Glomerular visceral epithelial cell (primary cell): Measurements from ENCODE around the gene PHF11.
"Not testable (repeated sequence)": the region's sequence is repeated elsewhere in the genome, so short reads cannot be mapped to it uniquely, and the experiment has no call there.

Experiments used
- DNase-seq: peaks from one replicate; pipeline ENCODE4 v3.0.0-alpha.2; 2016; ENCODE audit errors: extremely low spot score

The PHF11 gene

DNA sequence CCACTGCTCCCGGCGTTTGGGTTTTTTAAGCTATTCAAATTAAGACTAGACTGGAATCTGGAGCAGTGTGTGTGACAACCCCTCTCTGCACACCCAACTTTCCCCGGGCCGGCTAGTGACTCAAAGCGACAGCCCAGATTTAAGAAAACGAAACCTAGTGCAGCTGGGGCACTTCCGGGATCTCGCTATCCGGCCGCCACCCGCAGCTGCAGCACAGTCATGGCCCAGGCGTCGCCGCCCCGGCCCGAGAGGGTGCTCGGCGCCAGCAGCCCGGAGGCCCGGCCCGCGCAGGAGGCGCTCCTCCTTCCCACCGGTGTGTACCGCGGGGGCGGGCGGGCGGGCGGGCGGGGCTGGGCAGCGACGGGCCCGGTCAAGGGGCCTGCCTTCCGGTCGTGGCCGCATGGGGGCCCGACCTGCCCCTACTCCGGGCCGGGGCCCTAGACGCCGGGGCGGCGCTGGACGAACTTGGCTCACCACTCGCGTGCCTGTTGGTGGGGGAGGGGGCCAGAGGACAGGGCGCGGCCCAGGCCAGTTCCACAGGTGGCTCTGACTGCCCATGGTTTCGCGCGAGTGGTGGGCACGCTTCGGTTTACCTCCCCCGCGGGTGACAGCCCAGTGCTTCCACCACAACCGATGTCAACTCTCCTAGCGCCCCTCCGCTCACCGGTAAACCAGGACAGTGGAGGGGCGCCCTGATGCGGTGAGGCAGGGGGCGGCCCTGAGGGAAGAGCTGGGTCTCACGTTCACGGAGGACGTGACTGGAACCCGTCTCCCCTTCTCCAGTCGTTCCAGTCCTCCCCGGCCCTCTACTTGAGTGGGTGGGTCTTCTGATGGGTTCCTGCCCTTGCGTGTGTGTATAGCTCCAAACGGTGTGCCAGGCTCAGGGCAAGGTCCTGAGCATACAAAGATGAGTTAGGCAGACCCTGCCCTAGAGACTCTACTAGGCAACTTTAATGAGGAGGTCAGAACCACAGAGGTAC lies at the start of gene PHF11:
Gene PHF11, plus strand, starts transcription at position 171 of the 980 bp plus-strand sequence. Its CDS starts 49 bp downstream, at position 220.
- peak; percentile 83 for DNase-seq

GRCh38 chr13:49446473-49446872 lies 49.3 kb upstream of the PHF11 start:
- no peak for DNase-seq

DNA sequence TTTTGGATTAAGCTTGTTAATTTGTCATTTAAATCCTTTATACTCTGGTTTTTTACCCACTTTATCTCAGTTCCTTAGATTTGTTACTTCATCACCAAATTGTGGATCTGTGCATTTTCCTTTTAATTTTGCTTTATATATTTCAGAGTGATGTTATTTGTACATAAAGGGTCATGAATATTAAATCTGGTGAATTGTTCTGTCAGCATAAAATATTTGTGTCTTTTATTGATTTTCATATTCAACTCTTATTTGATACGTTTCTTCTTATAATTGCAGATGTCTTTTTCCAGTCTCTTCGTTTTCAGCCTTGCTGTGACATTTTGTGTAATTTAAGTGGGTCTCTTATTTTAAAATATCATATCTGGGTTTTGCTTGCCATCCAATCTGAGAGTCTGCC lies 47.0 kb upstream of the PHF11 start:
- no peak for DNase-seq

- DNase-seq, result no peak
These were observed 45.5 kb upstream of the PHF11 start for GRCh38 chr13:49450105-49450819.

DNA sequence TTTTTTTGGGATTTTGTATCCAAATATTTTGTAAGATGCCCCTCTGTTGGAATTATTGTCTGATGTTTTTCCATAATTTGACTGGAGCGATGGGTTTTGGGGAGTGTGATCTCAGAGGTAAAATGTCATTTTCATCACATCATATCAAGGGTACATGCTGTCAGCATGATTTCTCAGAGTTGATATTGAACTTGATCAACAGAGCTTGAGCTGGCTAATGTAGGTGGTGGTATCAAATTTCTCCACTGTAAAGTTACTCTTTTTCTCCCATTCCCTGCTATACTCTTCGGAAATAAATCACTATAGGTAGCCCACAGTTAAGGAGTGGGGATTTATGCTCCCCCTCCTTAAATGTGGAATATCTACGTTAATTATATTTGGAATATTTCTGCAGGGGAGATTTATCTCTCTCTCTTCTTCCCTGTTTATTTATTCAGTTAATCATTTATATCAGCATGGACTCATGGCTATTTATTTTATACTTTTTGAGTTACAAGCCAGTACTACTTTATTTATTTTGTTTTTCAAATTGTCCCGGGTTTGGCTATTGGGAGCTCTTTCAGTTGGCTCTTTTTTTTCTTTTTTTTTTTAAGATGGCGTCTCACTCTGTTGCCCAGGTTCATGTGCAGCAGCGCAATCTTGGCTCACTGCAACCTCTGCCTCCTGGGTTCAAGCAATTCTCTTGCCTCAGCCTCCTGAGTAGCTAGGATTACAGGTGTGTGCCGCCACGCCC lies 42.9 kb upstream of the PHF11 start:
- DNase-seq, result no peak

- no peak for DNase-seq
These were observed 42.3 kb upstream of the PHF11 start for GRCh38 chr13:49453465-49453864.

GRCh38 chr13:49454388-49455006 lies 41.3 kb upstream of the PHF11 start:
- no peak for DNase-seq

- DNase-seq, result no peak
These were observed 40.8 kb upstream of the PHF11 start for GRCh38 chr13:49455007-49455398.

- DNase-seq, result no peak
These were observed 39.6 kb upstream of the PHF11 start for GRCh38 chr13:49456156-49456555.

GRCh38 chr13:49457221-49457620 lies 38.5 kb upstream of the PHF11 start:
- no peak for DNase-seq

DNA sequence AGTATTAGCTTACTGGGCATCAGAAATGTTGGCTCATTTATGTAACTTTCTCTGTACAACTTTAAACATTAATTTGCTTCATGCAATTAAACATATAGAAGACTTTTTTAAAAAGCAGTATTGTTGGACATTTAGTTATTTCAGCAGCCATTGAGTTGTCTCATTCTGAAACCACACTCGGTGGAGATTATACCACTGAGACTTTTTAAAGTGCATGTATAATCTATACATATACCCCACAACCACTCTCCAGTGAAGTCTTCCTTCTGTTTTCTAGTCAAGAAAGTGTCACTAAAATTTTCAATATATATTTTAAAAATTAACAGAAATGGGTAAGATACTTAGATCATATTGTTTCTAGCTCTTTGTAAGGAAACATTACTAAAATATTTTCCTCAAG lies 36.2 kb upstream of the PHF11 start:
- DNase-seq, result no peak

DNA sequence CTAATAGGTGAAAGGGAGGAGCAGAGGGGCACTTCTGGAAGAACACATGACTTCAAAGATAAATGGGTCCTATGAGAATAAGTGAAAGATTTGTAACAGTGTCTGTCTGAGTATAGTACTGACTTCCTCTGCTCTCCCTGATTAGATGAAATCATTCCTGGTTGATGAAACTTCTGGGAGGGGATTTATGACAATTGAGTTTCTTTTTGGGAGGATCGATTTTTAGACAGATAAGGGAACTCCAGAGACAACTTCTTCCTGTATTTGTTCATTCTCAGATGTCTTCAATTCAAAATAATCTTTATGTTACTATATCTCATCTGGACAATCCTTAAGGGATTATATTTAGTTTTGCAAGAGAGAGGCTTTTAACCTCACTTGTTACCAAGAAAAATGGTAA lies 31.7 kb upstream of the PHF11 start:
- no peak for DNase-seq

DNA sequence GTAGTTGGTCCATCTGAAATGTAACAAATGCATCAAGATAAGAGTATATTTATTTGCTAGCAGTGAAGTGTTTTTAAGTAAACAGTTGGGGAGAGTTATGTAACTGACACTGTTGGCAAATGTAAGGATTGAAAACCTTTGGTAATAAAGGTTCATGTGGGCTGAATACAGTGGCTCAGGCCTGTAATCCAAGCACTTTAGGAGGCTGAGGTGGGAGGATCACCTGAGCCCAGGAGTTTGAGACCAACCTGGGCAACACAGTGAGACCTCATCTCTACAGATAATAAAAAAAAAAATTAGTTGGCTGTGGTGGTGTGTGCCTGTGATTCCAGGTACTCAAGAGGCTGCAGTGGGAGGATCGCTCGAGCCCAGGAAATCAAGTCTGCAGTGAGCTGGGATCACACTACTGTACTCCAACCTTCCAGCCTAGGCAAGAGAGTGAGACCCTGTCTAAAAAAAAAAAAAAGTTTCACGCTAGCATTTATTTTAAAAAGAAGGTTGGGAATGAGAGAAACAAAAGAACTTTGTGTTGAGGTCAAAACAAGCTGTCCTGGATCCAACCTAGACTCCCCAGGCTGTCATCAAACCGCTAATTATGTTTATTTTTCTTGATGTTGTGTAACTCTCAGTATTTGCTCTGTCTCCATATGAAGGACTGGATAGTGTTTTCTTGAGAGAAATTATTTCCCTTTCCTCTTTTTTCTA lies 31.0 kb upstream of the PHF11 start:
- DNase-seq, result no peak

DNA sequence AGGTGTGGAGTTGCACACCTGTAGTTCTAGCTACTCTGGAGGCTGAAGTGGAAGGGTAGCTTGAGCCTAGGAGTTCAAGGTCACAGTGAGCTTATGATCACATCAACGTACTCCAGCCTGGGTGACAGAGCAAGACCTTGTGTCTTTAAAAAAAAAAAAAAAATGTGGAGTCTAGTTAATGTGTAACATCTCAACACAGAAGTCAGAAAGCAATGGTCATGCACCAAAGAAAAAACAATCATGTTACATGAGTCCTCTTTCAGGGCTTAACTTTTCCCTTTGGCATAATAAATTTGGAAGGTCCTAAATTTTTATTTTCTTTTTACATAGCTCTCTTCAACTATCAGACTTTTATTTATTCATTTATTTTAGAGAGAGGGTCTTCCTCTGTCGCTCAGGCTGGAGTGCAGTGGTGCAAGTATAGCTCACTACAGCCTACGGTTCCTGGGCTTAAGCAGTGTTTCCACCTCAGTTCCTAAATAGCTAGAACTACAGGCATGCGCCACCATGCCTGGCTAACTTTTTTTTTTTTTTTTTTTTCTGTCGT lies 29.4 kb upstream of the PHF11 start:
- peak; percentile 26 for DNase-seq

GRCh38 chr13:49472186-49472585 lies 23.6 kb upstream of the PHF11 start:
- DNase-seq, result no peak

- DNase-seq, result no peak
These were observed 19.2 kb upstream of the PHF11 start for GRCh38 chr13:49476529-49476928.

- DNase-seq, result no peak
These were observed 14.0 kb upstream of the PHF11 start for GRCh38 chr13:49481788-49482187.

- no peak for DNase-seq
These were observed 7.2 kb upstream of the PHF11 start for GRCh38 chr13:49488563-49488962.

DNA sequence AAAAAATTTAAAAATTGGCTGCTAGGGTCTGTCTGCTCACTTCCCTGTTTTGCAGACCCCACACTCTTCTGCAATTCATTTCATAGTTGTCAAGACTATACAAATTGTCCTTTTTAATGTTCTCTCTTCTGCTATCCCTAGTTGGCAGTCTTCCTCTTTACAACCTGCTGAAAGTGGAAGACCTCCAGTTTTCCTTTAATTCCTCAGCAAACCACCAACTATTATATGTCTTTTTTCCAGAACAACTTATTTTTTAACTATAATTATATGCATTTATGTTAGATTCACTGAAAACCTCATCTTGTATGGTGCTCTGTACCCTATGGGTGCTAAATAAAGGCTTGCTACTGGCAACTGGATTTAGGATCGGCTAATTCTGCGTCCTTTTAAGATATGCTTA lies 1.1 kb upstream of the PHF11 start:
- no peak for DNase-seq

- DNase-seq, result not testable (repeated sequence)
These were observed 1.1 kb downstream of the PHF11 start for GRCh38 chr13:49496837-49497236.

- no peak for DNase-seq
These were observed 1.5 kb downstream of the PHF11 start for GRCh38 chr13:49497272-49497671.
